ENCODE results near the gene ACOX1. TPM values are rescaled to one million over a fixed set of nuclear protein-coding genes. Genes with fewer than 3 reads are reported as not detected.
A peak's percentile ranks its signal among the peaks of the same experiment; 100 is the strongest.

The ACOX1 gene
- total RNA-seq, 4 donors from 2014 or later, result 45.3 to 57.4 (median 48.9) TPM

DNA sequence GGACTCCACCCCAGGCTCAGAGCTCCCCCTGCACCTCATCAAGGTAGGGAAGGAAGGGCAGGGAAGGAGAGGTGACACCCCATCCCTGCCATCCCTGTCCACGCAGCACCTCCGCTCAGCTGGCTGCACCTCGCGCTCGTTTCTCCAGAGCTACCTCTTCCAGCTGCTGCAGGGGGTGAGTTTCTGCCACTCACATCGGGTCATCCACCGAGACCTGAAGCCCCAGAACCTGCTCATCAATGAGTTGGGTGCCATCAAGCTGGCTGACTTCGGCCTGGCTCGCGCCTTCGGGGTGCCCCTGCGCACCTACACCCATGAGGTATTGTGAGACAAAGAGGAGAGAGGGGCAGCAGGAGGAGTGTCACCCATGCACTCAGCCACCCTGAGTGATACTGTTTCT lies 23.1 kb upstream of the ACOX1 start:
- Histone ChIP-seq H3K4me3 (no peak overlapping the region), H3K9me3 (no peaks in the 10 kb centered on the region), H3K27me3 (no peaks in the 10 kb centered on the region), H3K36me3 (peaks cover 0 to 17% (median 11%) of the 10 kb centered on the region in 4 donors), H3K4me1 (peaks cover 0 to 12% (median 5%) of the 10 kb centered on the region in 4 donors), H3K27ac (replicated peaks in 1 of 4) (no peak overlapping the region)
- 97% methylated on average over 12 of the region's 12 CpGs for WGBS
- intact Hi-C loops (cut with DNase I), result no loop called here
- TF ChIP-seq EP300 (IDR thresholded peaks at IDR 0.05) (no peak), POLR2A (IDR thresholded peaks at IDR 0.05; ENCODE audit: low read depth) (no peak), POLR2AphosphoS5 (IDR thresholded peaks at IDR 0.05) (no peak)
- TF ChIP-seq, protein P1, sequence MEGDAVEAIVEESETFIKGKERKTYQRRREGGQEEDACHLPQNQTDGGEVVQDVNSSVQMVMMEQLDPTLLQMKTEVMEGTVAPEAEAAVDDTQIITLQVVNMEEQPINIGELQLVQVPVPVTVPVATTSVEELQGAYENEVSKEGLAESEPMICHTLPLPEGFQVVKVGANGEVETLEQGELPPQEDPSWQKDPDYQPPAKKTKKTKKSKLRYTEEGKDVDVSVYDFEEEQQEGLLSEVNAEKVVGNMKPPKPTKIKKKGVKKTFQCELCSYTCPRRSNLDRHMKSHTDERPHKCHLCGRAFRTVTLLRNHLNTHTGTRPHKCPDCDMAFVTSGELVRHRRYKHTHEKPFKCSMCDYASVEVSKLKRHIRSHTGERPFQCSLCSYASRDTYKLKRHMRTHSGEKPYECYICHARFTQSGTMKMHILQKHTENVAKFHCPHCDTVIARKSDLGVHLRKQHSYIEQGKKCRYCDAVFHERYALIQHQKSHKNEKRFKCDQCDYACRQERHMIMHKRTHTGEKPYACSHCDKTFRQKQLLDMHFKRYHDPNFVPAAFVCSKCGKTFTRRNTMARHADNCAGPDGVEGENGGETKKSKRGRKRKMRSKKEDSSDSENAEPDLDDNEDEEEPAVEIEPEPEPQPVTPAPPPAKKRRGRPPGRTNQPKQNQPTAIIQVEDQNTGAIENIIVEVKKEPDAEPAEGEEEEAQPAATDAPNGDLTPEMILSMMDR (IDR thresholded peaks at IDR 0.05), result no peak
- no peak for DNase-seq (ENCODE audit: extremely low spot score)

DNA sequence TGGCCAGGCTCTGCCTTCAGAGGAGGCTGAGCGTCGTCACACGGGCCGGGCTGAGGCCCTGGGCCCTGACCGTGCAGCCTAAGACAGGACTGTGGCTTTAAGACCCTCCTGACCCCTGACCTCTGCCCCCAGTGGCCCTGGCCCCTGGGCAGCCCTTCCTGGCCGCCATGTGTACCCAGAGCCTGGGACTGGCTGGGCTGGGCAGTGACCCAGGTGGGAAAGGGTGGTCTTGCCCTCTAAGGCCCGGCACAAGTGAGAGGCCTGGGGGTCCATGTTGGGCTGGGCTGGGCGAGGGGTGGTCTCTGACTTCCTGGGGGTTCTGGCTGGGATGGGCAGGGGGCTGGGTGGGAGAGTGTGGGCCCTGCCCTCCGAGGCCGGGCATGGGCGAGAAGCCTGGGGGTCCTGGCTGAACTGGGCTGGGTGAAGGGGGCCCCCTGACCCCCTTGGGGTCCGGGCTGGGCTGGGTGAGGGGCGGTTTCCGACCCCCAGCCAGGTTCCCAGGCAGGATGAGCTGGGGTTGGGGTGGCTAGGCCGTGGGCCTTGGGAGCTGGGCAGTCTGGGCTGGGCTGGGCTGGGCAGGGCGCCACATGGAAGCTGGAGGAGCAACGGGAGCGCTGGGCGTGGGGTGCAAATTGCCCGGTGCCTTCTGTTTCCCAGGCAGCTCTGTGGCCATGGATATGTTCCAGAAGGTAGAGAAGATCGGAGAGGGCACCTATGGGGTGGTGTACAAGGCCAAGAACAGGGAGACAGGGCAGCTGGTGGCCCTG lies 22.0 kb upstream of the ACOX1 start, which contains the start of gene CDK3:
Gene CDK3 (plus strand): TSS at position 101 of the 767 bp plus-strand sequence. CDS start 571 bp downstream, at position 672.
- Histone ChIP-seq H3K9me3 (no peaks in the 10 kb centered on the region), H3K27me3 (no peaks in the 10 kb centered on the region), H3K4me3 (no peak within 1 kb of the TSS), H3K27ac (replicated peaks in 1 of 4) (no peak within 1 kb of the TSS), H3K36me3 (peaks cover 0 to 17% (median 11%) of the 10 kb centered on the region in 4 donors), H3K4me1 (peaks cover 0 to 16% (median 5%) of the 10 kb centered on the region in 4 donors)
- 87% methylated on average over 20 of the region's 21 CpGs for WGBS
- TF ChIP-seq POLR2A (IDR thresholded peaks at IDR 0.05; ENCODE audit: low read depth) (no peak), POLR2AphosphoS5 (IDR thresholded peaks at IDR 0.05) (no peak), EP300 (IDR thresholded peaks at IDR 0.05) (no peak)
- TF ChIP-seq, protein P1 (IDR thresholded peaks at IDR 0.05), result no peak
- intact Hi-C loops (cut with DNase I), result no loop called here
- no peak for DNase-seq (ENCODE audit: extremely low spot score)

DNA sequence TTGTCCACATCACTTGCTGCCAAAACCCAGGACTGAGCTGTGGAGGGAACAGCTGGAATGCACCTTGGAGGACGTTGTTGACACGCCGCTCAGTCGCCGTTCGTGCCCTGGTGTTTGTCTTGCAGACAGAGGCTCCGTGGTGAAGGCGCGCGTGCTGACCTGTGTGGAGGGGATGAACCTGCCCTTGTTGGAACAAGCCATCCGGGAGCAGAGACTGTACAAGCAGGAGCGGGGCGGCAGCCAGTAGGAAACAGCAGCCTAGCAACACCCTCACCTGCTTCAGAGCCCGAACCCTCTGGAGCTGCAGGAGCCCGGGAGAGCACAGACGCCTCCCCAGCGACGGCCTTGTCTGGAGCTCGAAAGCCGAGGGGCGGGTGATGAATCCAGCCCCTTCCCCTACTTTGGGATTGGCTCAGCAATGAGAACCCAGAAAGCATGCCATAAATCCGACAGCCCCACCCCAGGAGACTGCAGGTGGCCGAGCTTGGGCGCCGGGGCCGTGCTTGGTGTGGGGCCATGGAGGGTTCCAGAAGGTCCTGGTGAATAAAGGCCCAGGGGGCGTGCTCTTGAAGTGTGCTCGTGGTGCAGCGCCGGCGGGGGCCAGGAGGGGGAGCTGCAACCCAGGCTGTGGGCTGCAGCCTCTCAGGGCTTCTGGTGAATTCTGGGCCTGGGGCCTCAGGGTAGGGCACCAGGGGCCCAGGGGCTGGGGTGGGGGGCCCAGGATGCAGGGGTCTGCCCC lies 21.2 kb upstream of the ACOX1 start:
- TF ChIP-seq POLR2A (IDR thresholded peaks at IDR 0.05; ENCODE audit: low read depth), result no peak
- no peak for TF ChIP-seq POLR2AphosphoS5 (IDR thresholded peaks at IDR 0.05)
- no peak for TF ChIP-seq EP300 (IDR thresholded peaks at IDR 0.05)
- TF ChIP-seq, protein P1 (IDR thresholded peaks at IDR 0.05), result peak; percentile 26 to 67 (median 30)
- Histone ChIP-seq H3K9me3 (no peaks in the 10 kb centered on the region), H3K4me1 (peaks cover 0 to 9% (median 0%) of the 10 kb centered on the region in 4 donors), H3K27ac (replicated peaks in 1 of 4) (no peak overlapping the region), H3K27me3 (no peaks in the 10 kb centered on the region), H3K4me3 (no peak overlapping the region), H3K36me3 (peaks cover 0 to 23% (median 14%) of the 10 kb centered on the region in 4 donors)
- intact Hi-C loops (cut with DNase I), result no loop called here
- 71% methylated on average over 31 of the region's 31 CpGs for WGBS
- DNase-seq (ENCODE audit: extremely low spot score), result no peak

DNA sequence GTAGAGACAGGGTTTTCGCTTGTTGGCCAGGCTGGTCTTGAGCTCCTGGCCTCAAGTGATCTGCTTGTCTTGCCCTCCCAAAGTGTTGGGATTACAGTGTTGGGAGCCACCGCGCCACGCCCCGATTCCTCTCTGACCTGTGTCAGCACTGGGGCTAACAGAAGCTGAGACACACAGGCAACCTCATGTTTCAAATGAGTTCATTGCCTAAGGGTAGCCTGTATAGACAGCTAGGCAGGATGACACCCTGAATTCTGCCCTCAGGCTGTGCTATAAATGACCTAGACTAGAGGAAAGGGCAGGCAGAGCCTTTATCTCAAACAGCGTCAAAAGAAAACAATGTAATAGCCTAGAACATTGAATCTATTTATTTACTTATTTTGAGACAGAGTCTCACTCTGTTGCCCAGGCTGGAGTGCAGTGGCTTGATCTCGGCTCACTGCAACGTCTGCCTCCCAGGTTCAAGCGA lies 19.4 kb upstream of the ACOX1 start:
- no peak for DNase-seq (ENCODE audit: extremely low spot score)
- 100% methylated on average over 9 of the region's 9 CpGs for WGBS
- Histone ChIP-seq H3K4me1 (peaks cover 0 to 5% (median 0%) of the 10 kb centered on the region in 4 donors), H3K36me3 (peaks cover 0 to 41% (median 20%) of the 10 kb centered on the region in 4 donors), H3K27me3 (no peaks in the 10 kb centered on the region), H3K9me3 (no peaks in the 10 kb centered on the region), H3K27ac (replicated peaks in 1 of 4) (no peak overlapping the region), H3K4me3 (no peak overlapping the region)
- intact Hi-C loops (cut with DNase I), result no loop called here
- TF ChIP-seq POLR2AphosphoS5 (IDR thresholded peaks at IDR 0.05), result no peak

Data from esophagus muscularis mucosa (tissue), 4 donors.